ENCODE measurements around the gene ATAD1.

ATAD1 gene

DNA sequence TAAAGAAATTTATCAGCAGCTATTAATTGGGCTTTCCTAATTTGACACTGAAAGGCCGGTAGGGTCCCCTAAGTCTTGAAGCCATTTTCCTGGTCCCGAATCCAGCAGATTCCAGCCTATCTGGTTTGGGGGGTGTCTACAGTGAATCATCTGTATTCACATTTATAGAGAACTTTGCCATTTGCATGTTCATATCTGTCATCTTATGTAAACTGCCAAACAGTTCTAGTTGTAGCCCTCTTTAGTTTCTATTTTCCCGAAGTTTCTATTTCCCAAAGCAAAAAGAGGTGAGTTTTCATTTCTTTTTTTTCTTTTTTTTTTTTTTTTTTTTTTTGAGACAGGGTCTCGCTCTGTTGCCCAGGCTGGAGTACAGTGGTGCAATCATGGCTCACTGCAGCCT, 110.8 kb downstream of the ATAD1 start:
- no peak for DNase-seq

- no peak for DNase-seq
These were observed 111.3 kb downstream of the ATAD1 start for GRCh38 chr10:87706731-87707130.

DNA sequence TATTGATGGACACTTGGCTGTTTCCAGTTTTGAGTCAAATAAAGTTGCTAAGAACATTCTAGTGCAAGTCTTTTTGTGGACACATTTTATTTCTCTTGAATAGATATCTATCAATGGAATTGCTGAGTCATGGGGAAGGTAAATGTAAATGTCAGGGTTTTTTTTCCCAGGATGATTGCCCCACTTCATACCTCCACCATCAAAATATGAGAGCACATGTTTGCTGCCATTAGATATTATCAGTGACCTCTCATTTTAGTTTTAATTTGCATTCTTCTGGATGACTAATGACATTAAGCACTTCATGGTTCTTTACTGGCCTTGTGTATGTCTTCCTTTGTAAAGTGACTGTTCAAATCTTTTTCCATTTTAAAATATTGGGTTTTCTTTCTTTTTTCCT, 112.7 kb downstream of the ATAD1 start:
- DNase-seq = no peak

- no peak for DNase-seq
These were observed 114.3 kb downstream of the ATAD1 start for GRCh38 chr10:87703771-87704170.

- DNase-seq = no peak
These were observed 115.1 kb downstream of the ATAD1 start for GRCh38 chr10:87702973-87703294.

DNA sequence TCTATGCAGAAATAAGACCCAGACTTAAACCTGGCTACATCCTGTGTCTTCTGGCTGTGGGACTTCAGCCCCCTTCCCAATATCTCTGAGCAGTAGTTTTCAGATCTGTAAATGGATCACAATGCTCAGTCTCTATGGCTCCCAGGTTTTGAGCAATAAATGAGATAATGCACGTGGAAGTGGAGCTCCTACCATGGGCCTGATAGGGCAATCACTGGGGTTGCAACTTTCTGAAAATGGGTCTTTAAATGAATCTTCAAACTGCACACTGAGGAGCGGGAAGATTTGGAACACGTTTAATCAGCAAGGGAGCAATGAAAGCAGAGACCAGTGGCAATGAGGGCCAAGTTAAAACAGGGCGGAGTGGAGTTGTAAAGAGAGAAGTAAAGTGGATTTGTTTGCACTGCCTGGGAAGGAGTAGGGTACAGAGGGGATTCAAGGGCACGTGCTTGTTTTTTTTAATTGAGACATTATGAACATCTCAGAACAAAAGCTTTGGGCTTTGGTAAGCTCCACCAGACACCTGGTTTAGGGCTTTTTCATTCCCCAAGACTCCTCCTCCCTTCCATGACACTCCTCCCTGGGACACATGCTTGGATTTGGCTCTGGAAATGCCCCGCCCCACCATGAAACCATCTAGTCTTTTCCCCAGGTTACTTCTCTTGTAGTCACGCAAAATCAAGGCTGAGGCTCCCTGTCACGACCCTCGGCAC, 115.6 kb downstream of the ATAD1 start:
- DNase-seq = no peak

Measured in activated naive CD4-positive, alpha-beta T cell treated with Interleukin-2 at 50 U/mL for 16 hours (primary cell).